DOHH2 (cell line): ENCODE data around the gene SOWAHA.

ENCODE experiments used
- H3F3A ChIP-seq: fragments of 200-600 bp; sonication (generic), shearing (Covaris generic); 2 replicates; pipeline ENCODE4 v1.6.0; 2016; ENCODE audit warnings: antibody characterized with exemption, mild to moderate bottlenecking; ENCODE audit not compliant: control insufficient read depth, insufficient read depth
- H3K27ac ChIP-seq: fragments of 200-600 bp; sonication (generic); 2 replicates; pipeline ENCODE4 v1.5.1; 2014; ENCODE audit warnings: low read depth, mild to moderate bottlenecking, low read length, moderate library complexity
- H3K27me3 ChIP-seq: fragments of 200-600 bp; sonication (generic); 2 replicates; pipeline ENCODE4 v1.6.1; 2014; ENCODE audit warnings: mild to moderate bottlenecking, low read length, mixed read lengths; ENCODE audit not compliant: control insufficient read depth
- H3K36me3 ChIP-seq: fragments of 200-600 bp; sonication (generic); 2 replicates; pipeline ENCODE4 v1.6.1; 2014; ENCODE audit warnings: mild to moderate bottlenecking, low read length, moderate library complexity, mixed read lengths; ENCODE audit not compliant: control insufficient read depth
- H3K4me1 ChIP-seq: fragments of 200-600 bp; sonication (generic); 2 replicates; pipeline ENCODE4 v1.6.1; 2014; ENCODE audit warnings: mild to moderate bottlenecking, low read length, mixed read lengths; ENCODE audit not compliant: control insufficient read depth
- H3K4me2 ChIP-seq: fragments of 200-600 bp; sonication (generic); 2 replicates; pipeline ENCODE4 v1.6.0; 2014; ENCODE audit warnings: mild to moderate bottlenecking, low read length, moderate library complexity
- H3K4me3 ChIP-seq: fragments of 200-600 bp; sonication (generic); 2 replicates; pipeline ENCODE4 v1.5.1; 2014; ENCODE audit warnings: mild to moderate bottlenecking, low read length, mixed read lengths
- H3K79me2 ChIP-seq: fragments of 200-600 bp; sonication (generic); 2 replicates; pipeline ENCODE4 v1.6.1; 2014; ENCODE audit warnings: mild to moderate bottlenecking, low read length, mixed read lengths; ENCODE audit not compliant: control insufficient read depth
- H3K9me2 ChIP-seq: fragments of 200-600 bp; sonication (generic); replicated peaks from 2 replicates; pipeline ENCODE4 v1.6.1; 2014; ENCODE audit warnings: mild to moderate bottlenecking, low read length, mixed read lengths; ENCODE audit not compliant: control insufficient read depth
- H3K9me3 ChIP-seq: fragments of 200-600 bp; sonication (generic); 2 replicates; pipeline ENCODE4 v1.6.1; 2014; ENCODE audit warnings: antibody characterized with exemption, low read length, mixed read lengths; ENCODE audit not compliant: control insufficient read depth, insufficient read depth
- H4K20me1 ChIP-seq: fragments of 200-600 bp; sonication (generic); 2 replicates; pipeline ENCODE4 v1.6.0; 2014; ENCODE audit warnings: low read depth, mild to moderate bottlenecking, antibody characterized with exemption, low read length, moderate library complexity; ENCODE audit not compliant: control insufficient read depth, insufficient read depth
- CTCF ChIP-seq: fragments of 200-600 bp; sonication (generic); IDR thresholded peaks from one replicate; pipeline ENCODE4 v1.5.1; 2014; ENCODE audit warnings: antibody characterized with exemption, mild to moderate bottlenecking, low read depth, low read length; ENCODE audit not compliant: poor library complexity, severe bottlenecking
- EZH2phosphoT487 ChIP-seq: fragments of 200-600 bp; sonication (generic); IDR thresholded peaks from 2 replicates; pipeline ENCODE4 v1.6.1; 2017; ENCODE audit warnings: borderline replicate concordance, mild to moderate bottlenecking, antibody characterized with exemption, low read length, moderate library complexity, mixed read lengths

The SOWAHA gene

DNA sequence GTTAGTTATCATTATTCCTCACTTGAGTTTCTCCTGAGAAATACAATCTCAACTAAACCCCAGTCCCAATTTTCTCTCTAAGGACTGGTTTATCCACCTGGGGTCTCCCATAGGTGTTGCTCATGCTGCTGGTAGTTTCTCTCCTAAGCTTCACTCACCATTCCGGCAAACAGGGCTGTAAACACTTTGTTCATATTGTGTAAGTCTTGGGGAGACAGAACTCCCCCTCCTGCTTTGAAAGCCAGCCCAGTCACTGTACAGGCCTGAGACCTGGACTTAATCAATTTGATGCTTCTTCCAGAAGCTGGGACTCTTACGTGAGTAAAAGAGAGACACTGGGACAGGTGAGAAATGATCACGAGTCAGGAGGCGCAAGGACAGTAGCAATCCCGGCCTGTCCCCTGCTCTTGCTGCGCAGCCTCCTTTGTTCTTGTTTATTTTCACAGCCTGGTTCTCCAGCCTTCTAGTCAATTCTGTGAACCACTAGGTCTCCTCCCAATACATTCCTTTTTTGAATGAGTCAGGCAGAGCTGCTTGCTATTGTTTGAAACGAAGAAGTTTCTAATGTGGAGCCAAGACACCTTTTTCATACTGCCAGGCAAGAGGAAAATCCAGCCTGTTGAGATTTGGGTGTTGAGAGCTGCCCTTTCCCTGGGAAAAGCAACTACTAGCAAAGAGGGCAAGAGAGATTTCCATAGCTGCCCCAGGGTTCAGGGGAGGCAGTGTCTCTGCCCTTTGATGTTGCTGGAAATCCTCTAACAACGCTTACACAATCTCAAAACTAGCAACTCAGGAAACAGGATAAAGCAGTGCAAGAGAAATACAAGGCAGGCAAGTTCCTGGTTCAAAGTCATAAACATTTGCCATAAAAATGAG lies 26.6 kb downstream of the SOWAHA start:
- no peaks in the 10 kb centered on the region for H3K9me3 ChIP-seq
- H3K4me3 ChIP-seq, result no peak overlapping the region
- no peaks in the 10 kb centered on the region for H3K9me2 ChIP-seq
- no peaks in the 10 kb centered on the region for H3K27me3 ChIP-seq
- no peak overlapping the region for H3K27ac ChIP-seq
- no peaks in the 10 kb centered on the region for H3F3A ChIP-seq
- peaks cover 9% of the 10 kb centered on the region for H3K4me1 ChIP-seq
- no peaks in the 10 kb centered on the region for H4K20me1 ChIP-seq
- H3K79me2 ChIP-seq, result no peaks in the 10 kb centered on the region
- H3K36me3 ChIP-seq, result no peaks in the 10 kb centered on the region
- no peak overlapping the region for H3K4me2 ChIP-seq
- no peak for TF ChIP-seq EZH2phosphoT487
- TF ChIP-seq CTCF, result no peak

DNA sequence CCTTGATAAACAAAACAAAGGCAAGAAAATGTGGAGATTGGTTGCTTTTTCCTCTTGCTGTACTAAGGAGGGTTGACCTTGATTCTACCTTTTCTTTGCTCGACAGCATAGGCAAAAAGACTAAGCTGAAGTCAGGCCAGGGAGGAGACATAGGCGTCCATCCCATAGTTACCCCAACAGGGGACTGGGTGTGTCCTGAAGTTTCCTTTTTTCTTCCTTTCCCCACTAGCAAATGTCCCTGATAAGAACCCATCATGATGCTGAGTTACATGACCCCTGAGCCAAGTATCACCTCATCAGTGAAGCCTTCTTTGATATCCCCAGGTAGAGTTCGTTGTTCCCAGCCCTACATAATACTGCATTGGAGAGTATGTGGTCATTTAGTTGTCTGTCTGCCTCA lies 27.2 kb downstream of the SOWAHA start:
- Histone ChIP-seq H3K36me3 (no peaks in the 10 kb centered on the region), H3K27ac (no peak overlapping the region), H3K4me3 (no peak overlapping the region), H3F3A (no peaks in the 10 kb centered on the region), H3K9me2 (no peaks in the 10 kb centered on the region), H3K27me3 (no peaks in the 10 kb centered on the region), H3K79me2 (no peaks in the 10 kb centered on the region), H3K4me1 (peaks cover 9% of the 10 kb centered on the region), H3K4me2 (no peak overlapping the region), H3K9me3 (no peaks in the 10 kb centered on the region), H4K20me1 (no peaks in the 10 kb centered on the region)
- TF ChIP-seq CTCF (no peak), EZH2phosphoT487 (no peak)

GRCh38 chr5:132840896-132841295 lies 27.8 kb downstream of the SOWAHA start:
- Histone ChIP-seq H3K27ac (no peak overlapping the region), H4K20me1 (no peaks in the 10 kb centered on the region), H3K36me3 (no peaks in the 10 kb centered on the region), H3K27me3 (no peaks in the 10 kb centered on the region), H3K9me3 (no peaks in the 10 kb centered on the region), H3F3A (no peaks in the 10 kb centered on the region), H3K4me1 (peaks cover 9% of the 10 kb centered on the region), H3K4me2 (no peak overlapping the region), H3K4me3 (no peak overlapping the region), H3K9me2 (no peaks in the 10 kb centered on the region), H3K79me2 (no peaks in the 10 kb centered on the region)
- TF ChIP-seq EZH2phosphoT487 (no peak), CTCF (no peak)
